HL-60 (cell line): ENCODE results near the gene MAP2K5.

Experiments used
- DNase-seq, 2 experiments: peaks; one replicate each; pipeline ENCODE4 v3.0.0-alpha.2; 2010 to 2020; ENCODE audit warnings: low read depth in 1 of 2, low spot score in 1 of 2
- H3K27ac ChIP-seq: fragments of 250-450 bp; sonication (Bioruptor Pico); replicated peaks from 2 replicates; pipeline ENCODE4 v1.5.1; 2020; ENCODE audit warnings: mild to moderate bottlenecking, moderate library complexity
- H3K27me3 ChIP-seq: fragments of 250-450 bp; sonication (Bioruptor Pico); 2 replicates; pipeline ENCODE4 v1.5.1; 2021; ENCODE audit warnings: mild to moderate bottlenecking, moderate library complexity; ENCODE audit not compliant: insufficient read depth, poor library complexity, severe bottlenecking
- H3K4me3 ChIP-seq: replicated peaks from 2 replicates; pipeline ENCODE4 v1.5.1; 2011; ENCODE audit warnings: mild to moderate bottlenecking, control low read depth, low read length; ENCODE audit not compliant: insufficient read depth
- GABPA ChIP-seq: IDR thresholded peaks from 2 replicates; pipeline ENCODE4 v1.6.1; 2012; ENCODE audit warnings: low read depth
- POLR2AphosphoS5 ChIP-seq: IDR thresholded peaks from 2 replicates; pipeline ENCODE4 v1.6.1; 2012; ENCODE audit warnings: low read depth
- SPI1 ChIP-seq: IDR thresholded peaks from 2 replicates; pipeline ENCODE4 v1.6.1; 2012; ENCODE audit warnings: low read depth, mild to moderate bottlenecking, borderline replicate concordance
- TF ChIP-seq, protein P1 (sequence below): IDR thresholded peaks from one replicate; pipeline ENCODE4 v1.5.1; 2011; ENCODE audit warnings: low read length, control low read depth, inconsistent platforms; ENCODE audit not compliant: insufficient read depth
- TF ChIP-seq, protein P2 (sequence below): IDR thresholded peaks from 2 replicates; pipeline ENCODE4 v1.6.1; 2012; ENCODE audit warnings: low read depth; ENCODE audit not compliant: insufficient replicate concordance

MAP2K5 gene

DNA sequence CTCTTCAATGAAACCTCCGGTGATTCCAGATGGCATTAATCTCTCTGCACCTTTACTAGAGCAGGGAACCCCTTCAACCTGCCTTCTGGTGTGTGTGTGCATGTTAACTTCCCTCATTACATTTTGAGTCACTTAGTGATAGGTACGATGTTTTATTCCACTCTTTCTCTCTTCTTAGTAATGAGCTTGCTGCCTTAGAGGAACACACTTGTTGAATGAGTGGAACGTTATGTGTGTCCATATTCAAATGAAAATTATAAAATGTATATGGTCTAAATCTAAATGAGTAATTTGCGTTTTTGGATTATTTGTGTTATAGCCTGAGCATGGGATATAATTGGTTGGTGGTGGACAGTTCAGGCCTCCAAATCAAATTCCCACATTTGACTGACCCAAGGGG lies 12.1 kb downstream of the MAP2K5 start:
- H3K27ac ChIP-seq = no peak overlapping the region
- no peak for DNase-seq
- TF ChIP-seq POLR2AphosphoS5 (no peak), SPI1 (no peak), GABPA (no peak)
- TF ChIP-seq, protein P1, sequence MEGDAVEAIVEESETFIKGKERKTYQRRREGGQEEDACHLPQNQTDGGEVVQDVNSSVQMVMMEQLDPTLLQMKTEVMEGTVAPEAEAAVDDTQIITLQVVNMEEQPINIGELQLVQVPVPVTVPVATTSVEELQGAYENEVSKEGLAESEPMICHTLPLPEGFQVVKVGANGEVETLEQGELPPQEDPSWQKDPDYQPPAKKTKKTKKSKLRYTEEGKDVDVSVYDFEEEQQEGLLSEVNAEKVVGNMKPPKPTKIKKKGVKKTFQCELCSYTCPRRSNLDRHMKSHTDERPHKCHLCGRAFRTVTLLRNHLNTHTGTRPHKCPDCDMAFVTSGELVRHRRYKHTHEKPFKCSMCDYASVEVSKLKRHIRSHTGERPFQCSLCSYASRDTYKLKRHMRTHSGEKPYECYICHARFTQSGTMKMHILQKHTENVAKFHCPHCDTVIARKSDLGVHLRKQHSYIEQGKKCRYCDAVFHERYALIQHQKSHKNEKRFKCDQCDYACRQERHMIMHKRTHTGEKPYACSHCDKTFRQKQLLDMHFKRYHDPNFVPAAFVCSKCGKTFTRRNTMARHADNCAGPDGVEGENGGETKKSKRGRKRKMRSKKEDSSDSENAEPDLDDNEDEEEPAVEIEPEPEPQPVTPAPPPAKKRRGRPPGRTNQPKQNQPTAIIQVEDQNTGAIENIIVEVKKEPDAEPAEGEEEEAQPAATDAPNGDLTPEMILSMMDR = no peak
- TF ChIP-seq, protein P2, sequence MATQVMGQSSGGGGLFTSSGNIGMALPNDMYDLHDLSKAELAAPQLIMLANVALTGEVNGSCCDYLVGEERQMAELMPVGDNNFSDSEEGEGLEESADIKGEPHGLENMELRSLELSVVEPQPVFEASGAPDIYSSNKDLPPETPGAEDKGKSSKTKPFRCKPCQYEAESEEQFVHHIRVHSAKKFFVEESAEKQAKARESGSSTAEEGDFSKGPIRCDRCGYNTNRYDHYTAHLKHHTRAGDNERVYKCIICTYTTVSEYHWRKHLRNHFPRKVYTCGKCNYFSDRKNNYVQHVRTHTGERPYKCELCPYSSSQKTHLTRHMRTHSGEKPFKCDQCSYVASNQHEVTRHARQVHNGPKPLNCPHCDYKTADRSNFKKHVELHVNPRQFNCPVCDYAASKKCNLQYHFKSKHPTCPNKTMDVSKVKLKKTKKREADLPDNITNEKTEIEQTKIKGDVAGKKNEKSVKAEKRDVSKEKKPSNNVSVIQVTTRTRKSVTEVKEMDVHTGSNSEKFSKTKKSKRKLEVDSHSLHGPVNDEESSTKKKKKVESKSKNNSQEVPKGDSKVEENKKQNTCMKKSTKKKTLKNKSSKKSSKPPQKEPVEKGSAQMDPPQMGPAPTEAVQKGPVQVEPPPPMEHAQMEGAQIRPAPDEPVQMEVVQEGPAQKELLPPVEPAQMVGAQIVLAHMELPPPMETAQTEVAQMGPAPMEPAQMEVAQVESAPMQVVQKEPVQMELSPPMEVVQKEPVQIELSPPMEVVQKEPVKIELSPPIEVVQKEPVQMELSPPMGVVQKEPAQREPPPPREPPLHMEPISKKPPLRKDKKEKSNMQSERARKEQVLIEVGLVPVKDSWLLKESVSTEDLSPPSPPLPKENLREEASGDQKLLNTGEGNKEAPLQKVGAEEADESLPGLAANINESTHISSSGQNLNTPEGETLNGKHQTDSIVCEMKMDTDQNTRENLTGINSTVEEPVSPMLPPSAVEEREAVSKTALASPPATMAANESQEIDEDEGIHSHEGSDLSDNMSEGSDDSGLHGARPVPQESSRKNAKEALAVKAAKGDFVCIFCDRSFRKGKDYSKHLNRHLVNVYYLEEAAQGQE = no peak
- no peak overlapping the region for H3K4me3 ChIP-seq
- no peaks in the 10 kb centered on the region for H3K27me3 ChIP-seq

DNA sequence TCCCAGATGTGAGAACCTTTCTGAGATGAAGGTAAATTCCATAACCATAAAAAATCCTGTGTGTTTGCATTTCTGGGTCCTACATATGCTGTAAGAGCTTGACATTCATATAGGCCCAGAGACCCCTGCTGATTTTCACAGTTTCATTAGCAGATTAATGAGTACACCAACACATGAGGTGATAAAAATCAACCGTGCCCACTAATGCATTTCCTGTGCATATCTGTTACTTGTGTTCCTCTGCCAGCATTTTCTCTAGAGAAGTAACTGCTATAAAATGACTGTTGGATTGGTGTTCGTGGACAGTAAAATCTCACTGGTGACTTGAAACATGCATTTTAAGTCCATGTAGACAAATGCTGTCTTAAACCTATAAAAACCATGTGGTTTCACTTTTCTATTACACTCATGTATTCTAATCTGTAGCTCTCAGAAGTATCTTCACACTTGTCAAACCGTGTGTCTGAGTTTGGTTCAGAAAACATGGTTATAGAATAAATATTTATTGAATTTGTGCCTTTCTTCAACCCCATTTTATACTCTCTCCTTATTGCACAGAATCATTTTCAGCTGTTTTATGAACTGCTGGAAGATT lies 14.6 kb downstream of the MAP2K5 start:
- H3K27me3 ChIP-seq = no peaks in the 10 kb centered on the region
- H3K4me3 ChIP-seq = no peak overlapping the region
- DNase-seq = no peak
- no peak overlapping the region for H3K27ac ChIP-seq
- TF ChIP-seq, protein P2 = no peak
- TF ChIP-seq GABPA (no peak), POLR2AphosphoS5 (no peak), SPI1 (no peak)
- TF ChIP-seq, protein P1 = no peak

DNA sequence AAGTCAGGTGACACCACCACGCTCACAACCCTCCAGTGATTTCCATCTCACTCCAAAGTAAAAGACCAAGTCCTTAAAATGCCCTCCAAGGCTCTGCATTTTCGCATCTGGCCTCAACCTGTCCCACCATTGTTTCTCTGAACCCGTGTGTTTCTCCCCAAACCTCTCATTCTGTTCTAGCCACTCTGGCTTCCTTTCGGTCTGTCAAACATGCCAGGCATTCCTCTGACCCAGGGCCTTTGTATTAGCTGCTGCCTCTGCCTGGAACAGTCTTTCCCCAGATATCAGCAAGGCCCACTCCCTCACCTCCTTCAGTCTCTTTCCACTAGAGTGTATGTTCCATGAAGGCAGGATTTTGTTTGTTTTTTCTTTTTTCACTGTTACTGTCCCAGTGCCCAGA lies 16.0 kb downstream of the MAP2K5 start:
- H3K27me3 ChIP-seq = no peaks in the 10 kb centered on the region
- no peak for DNase-seq
- H3K27ac ChIP-seq = no peak overlapping the region
- TF ChIP-seq, protein P1 = no peak
- TF ChIP-seq POLR2AphosphoS5 = no peak
- TF ChIP-seq, protein P2 = no peak
- no peak for TF ChIP-seq GABPA
- TF ChIP-seq SPI1 = no peak
- no peak overlapping the region for H3K4me3 ChIP-seq
